ENCODE results near the gene SPATA45. TPM values are rescaled to one million over a fixed set of nuclear protein-coding genes. Genes with fewer than 3 reads are reported as not detected.

SPATA45 gene
- total RNA-seq, 1 experiment from 2014 or later = not detected

DNA sequence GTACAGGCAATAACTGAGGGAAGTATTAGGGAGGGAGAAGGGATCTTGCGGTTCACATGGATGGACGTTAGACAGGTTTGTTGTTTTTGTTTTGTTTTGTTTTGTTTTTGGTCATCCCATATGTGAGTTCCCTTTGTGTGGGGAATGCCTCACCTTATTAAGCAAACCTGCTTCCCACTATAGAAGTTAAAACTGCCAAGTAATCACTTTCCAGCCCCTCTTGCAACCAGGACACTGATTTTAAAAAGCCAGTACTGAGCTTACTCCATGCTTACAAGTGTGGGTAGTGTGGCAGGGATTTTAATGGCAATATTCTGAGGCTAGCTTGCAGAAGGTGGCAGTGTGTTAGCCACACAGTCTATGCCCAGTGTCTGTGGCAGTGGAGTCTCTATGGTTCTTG, 26.5 kb downstream of the SPATA45 start:
- H3K4me3 Mint-ChIP-seq (ENCODE audit: unreplicated experiment) = no peak overlapping the region
- no peak overlapping the region for H3K27ac Mint-ChIP-seq (ENCODE audit: unreplicated experiment)
- no peaks in the 10 kb centered on the region for H3K27me3 ChIP-seq (replicated peaks; ENCODE audit: control insufficient read depth, insufficient read depth, low read length)
- no peaks in the 10 kb centered on the region for H3K36me3 ChIP-seq (ENCODE audit: control insufficient read depth, insufficient read depth, low read length)
- peaks cover 8% of the 10 kb centered on the region for H3K9me3 Mint-ChIP-seq (ENCODE audit: unreplicated experiment)
- H3K4me3 ChIP-seq (ENCODE audit: low read depth, low read length) = no peak overlapping the region
- POLR2A ChIA-PET = interaction anchor here (1.1 kb wide), 1 partner anchor 37 kb away, joined by 4 read pairs; the partner anchor contains the start of gene FLVCR1
- CTCF ChIA-PET = no interaction called here
- peaks cover 13% of the 10 kb centered on the region for H3K9me3 ChIP-seq
- intact Hi-C loops (cut with micrococcal nuclease; ENCODE audit: unreplicated experiment) = no loop called here
- no TSS peak for BruUV-seq (replicated peaks)
- no peaks in the 10 kb centered on the region for H3K27me3 Mint-ChIP-seq (ENCODE audit: insufficient read depth, unreplicated experiment)
- no peaks in the 10 kb centered on the region for H3K36me3 Mint-ChIP-seq (ENCODE audit: insufficient read depth, unreplicated experiment)
- peaks cover 14% of the 10 kb centered on the region for H3K4me1 Mint-ChIP-seq (ENCODE audit: low read depth, unreplicated experiment)
- no peak for DNase-seq
- peaks cover 6% of the 10 kb centered on the region; the same call in 1 of the 2 replicates for H3K4me1 ChIP-seq
- no peak for TF ChIP-seq CTCF (IDR thresholded peaks at IDR 0.05; ENCODE audit: insufficient read depth in 1 of 2, low read depth in 1 of 2, low read length in 1 of 2, severe bottlenecking in 1 of 2, unreplicated experiment in 1 of 2)

DNA sequence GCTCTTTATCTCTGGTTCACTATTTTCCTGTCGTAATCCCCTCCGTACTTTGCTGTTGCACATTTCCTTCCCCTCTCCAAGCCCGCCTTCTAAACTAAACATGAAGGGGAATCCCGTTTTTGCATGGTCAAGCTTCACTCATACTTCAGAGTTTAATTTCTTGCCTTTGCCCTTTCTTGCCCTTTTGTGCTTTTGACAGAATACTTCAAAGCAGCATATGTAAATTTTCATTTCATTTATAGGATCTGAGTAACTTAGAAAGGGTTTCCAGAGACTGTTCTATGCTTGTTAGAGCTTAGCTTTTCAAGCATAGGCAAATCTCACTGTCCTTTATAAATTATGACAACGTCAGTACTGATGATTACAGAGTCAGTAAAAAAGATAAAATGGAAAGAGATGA, 27.7 kb downstream of the SPATA45 start:
- Mint-ChIP-seq H3K27ac (ENCODE audit: unreplicated experiment) (no peak overlapping the region), H3K4me1 (ENCODE audit: low read depth, unreplicated experiment) (peaks cover 14% of the 10 kb centered on the region), H3K36me3 (ENCODE audit: insufficient read depth, unreplicated experiment) (no peaks in the 10 kb centered on the region), H3K9me3 (ENCODE audit: unreplicated experiment) (no peaks in the 10 kb centered on the region), H3K27me3 (ENCODE audit: insufficient read depth, unreplicated experiment) (no peaks in the 10 kb centered on the region), H3K4me3 (ENCODE audit: unreplicated experiment) (peak overlapping the region; percentile 20)
- Histone ChIP-seq H3K36me3 (ENCODE audit: control insufficient read depth, insufficient read depth, low read length) (no peaks in the 10 kb centered on the region), H3K4me1 (peaks cover 6% of the 10 kb centered on the region; the same call in 1 of the 2 replicates), H3K9me3 (peaks cover under 1% of the 10 kb centered on the region; the same call in 1 of the 2 replicates), H3K27me3 (replicated peaks; ENCODE audit: control insufficient read depth, insufficient read depth, low read length) (no peaks in the 10 kb centered on the region), H3K4me3 (ENCODE audit: low read depth, low read length) (no peak overlapping the region)
- intact Hi-C loops (cut with micrococcal nuclease; ENCODE audit: unreplicated experiment) = no loop called here
- CTCF ChIA-PET = interaction anchor here (0.6 kb wide), 1 partner anchor 12 kb away, joined by 3 read pairs; no protein-coding TSS in a partner anchor
- no peak for TF ChIP-seq CTCF (IDR thresholded peaks at IDR 0.05; ENCODE audit: insufficient read depth in 1 of 2, low read depth in 1 of 2, low read length in 1 of 2, severe bottlenecking in 1 of 2, unreplicated experiment in 1 of 2)
- no peak for DNase-seq
- no TSS peak for BruUV-seq (replicated peaks)
- POLR2A ChIA-PET = no interaction called here

- BruUV-seq (replicated peaks) = no TSS peak
- Mint-ChIP-seq H3K4me3 (ENCODE audit: unreplicated experiment) (no peak overlapping the region), H3K9me3 (ENCODE audit: unreplicated experiment) (no peaks in the 10 kb centered on the region), H3K27me3 (ENCODE audit: insufficient read depth, unreplicated experiment) (no peaks in the 10 kb centered on the region), H3K27ac (ENCODE audit: unreplicated experiment) (peak overlapping the region; percentile 21), H3K36me3 (ENCODE audit: insufficient read depth, unreplicated experiment) (no peaks in the 10 kb centered on the region), H3K4me1 (ENCODE audit: low read depth, unreplicated experiment) (peaks cover 14% of the 10 kb centered on the region)
- ChIA-PET POLR2A (no interaction called here), CTCF (no interaction called here)
- Histone ChIP-seq H3K4me1 (peaks cover 12% of the 10 kb centered on the region), H3K36me3 (ENCODE audit: control insufficient read depth, insufficient read depth, low read length) (no peaks in the 10 kb centered on the region), H3K4me3 (ENCODE audit: low read depth, low read length) (no peak overlapping the region), H3K27me3 (replicated peaks; ENCODE audit: control insufficient read depth, insufficient read depth, low read length) (no peaks in the 10 kb centered on the region), H3K9me3 (no peaks in the 10 kb centered on the region)
- intact Hi-C loops (cut with micrococcal nuclease; ENCODE audit: unreplicated experiment) = no loop called here
- DNase-seq = no peak
- no peak for TF ChIP-seq CTCF (IDR thresholded peaks at IDR 0.05; ENCODE audit: insufficient read depth in 1 of 2, low read depth in 1 of 2, low read length in 1 of 2, severe bottlenecking in 1 of 2, unreplicated experiment in 1 of 2)
Measured at GRCh38 chr1:212816567-212817278, 30.7 kb downstream of the SPATA45 start.

Measured in Caco-2 (cell line).